Neural cell (in vitro differentiated cells): ENCODE data around the gene PPFIBP2.

Experiments
- EP300 ChIP-seq: fragments of 450-650 bp; conservative IDR thresholded peaks from 2 replicates; pipeline ENCODE4 v1.6.1; 2014; ENCODE audit warnings: antibody characterized with exemption, mild to moderate bottlenecking, moderate library complexity; ENCODE audit not compliant: poor library complexity, severe bottlenecking
- EZH2 ChIP-seq: fragments of 200-600, 300-800 bp; shearing (Covaris generic), sonication (generic); IDR thresholded peaks from 2 replicates; pipeline ENCODE4 v1.6.1; 2014; ENCODE audit warnings: antibody characterized with exemption, low read length, borderline replicate concordance, mild to moderate bottlenecking; ENCODE audit not compliant: insufficient read depth, poor library complexity, severe bottlenecking
- MXI1 ChIP-seq: fragments of 450-650 bp; conservative IDR thresholded peaks from 2 replicates; pipeline ENCODE4 v1.6.1; 2014; ENCODE audit warnings: antibody characterized with exemption, mild to moderate bottlenecking; ENCODE audit not compliant: poor library complexity, severe bottlenecking
- POLR2AphosphoS5 ChIP-seq: IDR thresholded peaks from 2 replicates; pipeline ENCODE4 v1.6.1; 2012
- RAD21 ChIP-seq: fragments of 450-650 bp; conservative IDR thresholded peaks from 2 replicates; pipeline ENCODE4 v1.6.1; 2014; ENCODE audit warnings: antibody characterized with exemption, mild to moderate bottlenecking, moderate library complexity
- TAF1 ChIP-seq: IDR thresholded peaks from 2 replicates; pipeline ENCODE4 v1.6.1; 2012; ENCODE audit warnings: low read depth
- TF ChIP-seq, protein P1 (sequence below): fragments of 450-650 bp; IDR thresholded peaks from 2 replicates; pipeline ENCODE4 v1.5.1; 2014; ENCODE audit warnings: antibody characterized with exemption, mild to moderate bottlenecking, moderate library complexity; ENCODE audit not compliant: poor library complexity, severe bottlenecking
- TF ChIP-seq, protein P2 (sequence below): IDR thresholded peaks from 2 replicates; pipeline ENCODE4 v1.6.1; 2012; ENCODE audit warnings: borderline replicate concordance

DNA sequence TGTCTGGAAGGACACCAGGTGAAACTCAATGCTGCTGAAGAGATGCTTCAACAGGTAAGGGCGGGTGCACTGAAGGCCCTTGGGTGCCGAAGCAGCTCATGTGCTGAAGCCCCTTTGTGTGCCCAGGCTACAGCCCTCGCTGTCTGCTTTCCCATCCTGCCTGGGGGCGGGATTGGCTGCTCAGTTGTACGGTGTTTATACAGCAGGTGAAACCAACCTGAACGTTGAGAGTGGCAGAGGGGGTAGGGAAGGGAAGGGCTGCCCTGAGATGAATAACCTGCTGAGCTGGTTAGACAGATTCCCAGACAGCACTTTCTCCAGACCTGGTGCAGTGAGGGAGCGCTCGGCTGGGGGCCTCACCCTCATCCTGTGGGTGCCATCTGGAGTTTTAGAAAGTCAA is 83.8 kb downstream of the PPFIBP2 start:
- TF ChIP-seq, protein P1, sequence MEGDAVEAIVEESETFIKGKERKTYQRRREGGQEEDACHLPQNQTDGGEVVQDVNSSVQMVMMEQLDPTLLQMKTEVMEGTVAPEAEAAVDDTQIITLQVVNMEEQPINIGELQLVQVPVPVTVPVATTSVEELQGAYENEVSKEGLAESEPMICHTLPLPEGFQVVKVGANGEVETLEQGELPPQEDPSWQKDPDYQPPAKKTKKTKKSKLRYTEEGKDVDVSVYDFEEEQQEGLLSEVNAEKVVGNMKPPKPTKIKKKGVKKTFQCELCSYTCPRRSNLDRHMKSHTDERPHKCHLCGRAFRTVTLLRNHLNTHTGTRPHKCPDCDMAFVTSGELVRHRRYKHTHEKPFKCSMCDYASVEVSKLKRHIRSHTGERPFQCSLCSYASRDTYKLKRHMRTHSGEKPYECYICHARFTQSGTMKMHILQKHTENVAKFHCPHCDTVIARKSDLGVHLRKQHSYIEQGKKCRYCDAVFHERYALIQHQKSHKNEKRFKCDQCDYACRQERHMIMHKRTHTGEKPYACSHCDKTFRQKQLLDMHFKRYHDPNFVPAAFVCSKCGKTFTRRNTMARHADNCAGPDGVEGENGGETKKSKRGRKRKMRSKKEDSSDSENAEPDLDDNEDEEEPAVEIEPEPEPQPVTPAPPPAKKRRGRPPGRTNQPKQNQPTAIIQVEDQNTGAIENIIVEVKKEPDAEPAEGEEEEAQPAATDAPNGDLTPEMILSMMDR: no peak
- TF ChIP-seq EP300: no peak
- TF ChIP-seq, protein P2, sequence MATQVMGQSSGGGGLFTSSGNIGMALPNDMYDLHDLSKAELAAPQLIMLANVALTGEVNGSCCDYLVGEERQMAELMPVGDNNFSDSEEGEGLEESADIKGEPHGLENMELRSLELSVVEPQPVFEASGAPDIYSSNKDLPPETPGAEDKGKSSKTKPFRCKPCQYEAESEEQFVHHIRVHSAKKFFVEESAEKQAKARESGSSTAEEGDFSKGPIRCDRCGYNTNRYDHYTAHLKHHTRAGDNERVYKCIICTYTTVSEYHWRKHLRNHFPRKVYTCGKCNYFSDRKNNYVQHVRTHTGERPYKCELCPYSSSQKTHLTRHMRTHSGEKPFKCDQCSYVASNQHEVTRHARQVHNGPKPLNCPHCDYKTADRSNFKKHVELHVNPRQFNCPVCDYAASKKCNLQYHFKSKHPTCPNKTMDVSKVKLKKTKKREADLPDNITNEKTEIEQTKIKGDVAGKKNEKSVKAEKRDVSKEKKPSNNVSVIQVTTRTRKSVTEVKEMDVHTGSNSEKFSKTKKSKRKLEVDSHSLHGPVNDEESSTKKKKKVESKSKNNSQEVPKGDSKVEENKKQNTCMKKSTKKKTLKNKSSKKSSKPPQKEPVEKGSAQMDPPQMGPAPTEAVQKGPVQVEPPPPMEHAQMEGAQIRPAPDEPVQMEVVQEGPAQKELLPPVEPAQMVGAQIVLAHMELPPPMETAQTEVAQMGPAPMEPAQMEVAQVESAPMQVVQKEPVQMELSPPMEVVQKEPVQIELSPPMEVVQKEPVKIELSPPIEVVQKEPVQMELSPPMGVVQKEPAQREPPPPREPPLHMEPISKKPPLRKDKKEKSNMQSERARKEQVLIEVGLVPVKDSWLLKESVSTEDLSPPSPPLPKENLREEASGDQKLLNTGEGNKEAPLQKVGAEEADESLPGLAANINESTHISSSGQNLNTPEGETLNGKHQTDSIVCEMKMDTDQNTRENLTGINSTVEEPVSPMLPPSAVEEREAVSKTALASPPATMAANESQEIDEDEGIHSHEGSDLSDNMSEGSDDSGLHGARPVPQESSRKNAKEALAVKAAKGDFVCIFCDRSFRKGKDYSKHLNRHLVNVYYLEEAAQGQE: no peak
- TF ChIP-seq TAF1: no peak
- TF ChIP-seq EZH2: no peak
- TF ChIP-seq POLR2AphosphoS5: no peak
- TF ChIP-seq MXI1: no peak
- TF ChIP-seq RAD21: no peak
